ENCODE results near the gene CSNK1E. TPM values are rescaled to one million over a fixed set of nuclear protein-coding genes. Genes with fewer than 3 reads are reported as not detected.

CSNK1E gene
- total RNA-seq, 1 experiment from 2014 or later, result 120 TPM

DNA sequence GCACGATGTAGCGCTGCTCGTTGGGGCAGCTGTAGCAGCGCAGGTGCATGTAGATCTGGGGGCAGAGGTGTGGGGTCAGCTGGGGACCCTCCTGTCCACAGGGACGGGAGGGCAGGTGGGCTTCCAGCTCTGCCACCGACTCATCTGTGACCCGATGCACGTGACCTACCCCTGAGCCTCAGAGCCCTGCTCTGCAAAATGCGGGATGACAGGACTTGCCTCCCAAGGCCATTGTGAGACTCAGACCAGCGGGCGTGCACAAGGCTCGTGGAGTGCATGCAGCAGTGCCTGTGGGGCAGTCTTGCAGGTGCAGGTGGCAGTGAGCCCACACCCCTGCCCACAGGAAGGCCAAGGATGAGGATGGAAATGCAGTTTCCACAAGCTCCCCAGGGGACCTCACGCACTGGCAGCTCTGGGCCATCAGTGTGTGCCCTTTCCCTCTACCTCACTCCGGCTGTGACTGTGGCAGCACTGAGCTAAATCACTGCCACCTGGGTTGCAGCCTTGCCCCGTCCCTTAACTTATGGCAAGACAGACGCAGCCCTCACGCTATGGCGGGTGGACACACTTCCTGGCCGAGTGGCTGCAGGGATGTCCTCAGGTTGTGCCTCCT, 71.1 kb downstream of the CSNK1E start:
- DNase-seq (ENCODE audit: low read depth, low spot score), result no peak
- in situ Hi-C loops (cut with HindIII; ENCODE audit: low pct_unique_long_range_greater_than_20kb, low sequenced_read_pairs), result no loop called here

DNA sequence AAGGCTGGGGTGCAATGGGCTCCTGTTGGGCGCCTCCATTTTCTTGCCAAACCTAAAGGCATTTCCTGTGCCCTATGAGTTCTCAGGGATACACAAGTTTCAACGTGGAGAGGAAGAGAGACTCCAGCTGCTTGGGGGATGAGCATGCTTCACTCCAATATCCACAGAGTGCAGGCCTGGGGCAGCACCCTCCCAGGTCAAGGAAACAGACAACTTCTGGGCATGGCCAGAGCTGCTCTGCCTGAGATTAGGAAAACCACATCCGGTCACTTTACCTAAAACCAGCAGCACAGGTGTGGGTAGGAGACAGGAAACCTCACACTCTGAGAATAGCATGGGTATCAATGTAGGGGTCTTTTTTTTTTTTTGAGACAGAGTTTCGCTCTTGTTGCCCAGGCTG, 73.1 kb downstream of the CSNK1E start:
- in situ Hi-C loops (cut with HindIII; ENCODE audit: low pct_unique_long_range_greater_than_20kb, low sequenced_read_pairs), result no loop called here
- no peak for DNase-seq (ENCODE audit: low read depth, low spot score)

DNA sequence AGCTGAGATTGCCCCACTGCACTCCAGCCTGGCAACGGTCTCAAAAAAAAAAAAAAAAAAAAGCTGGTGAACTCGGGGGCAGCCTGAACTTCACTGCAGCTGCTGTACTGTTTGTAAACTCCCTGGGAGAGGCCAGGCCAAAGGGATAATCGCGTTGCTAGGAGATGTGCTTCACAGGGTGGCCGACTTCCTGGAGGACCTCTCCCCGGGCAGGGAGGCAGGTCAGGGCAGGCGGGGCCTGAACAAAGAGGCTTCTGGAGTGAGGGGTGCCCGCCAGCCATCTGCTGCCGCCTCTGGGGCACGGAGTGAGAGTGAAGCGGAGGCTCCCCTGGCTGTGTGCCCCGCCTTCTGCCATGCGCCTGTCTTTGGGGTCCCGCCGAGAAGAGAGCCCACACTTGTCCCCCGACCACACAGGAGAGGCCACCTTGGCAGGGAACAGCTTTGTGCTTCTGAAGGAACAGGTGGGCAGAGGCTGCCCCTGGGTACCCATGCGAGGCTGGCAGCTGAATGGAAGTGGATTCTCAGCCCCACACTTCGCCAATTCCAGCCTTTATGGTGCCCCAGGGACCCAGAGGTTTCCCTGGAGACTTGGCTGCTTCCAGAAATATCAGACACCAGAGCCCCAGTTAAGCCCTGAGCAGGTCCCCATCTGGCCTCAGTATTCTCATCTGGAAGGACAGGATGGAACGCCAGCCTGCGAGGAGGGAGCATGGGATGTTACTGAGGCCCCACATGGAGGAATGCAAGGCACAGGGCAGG, 74.0 kb downstream of the CSNK1E start:
- no peak for DNase-seq (ENCODE audit: low read depth, low spot score)
- in situ Hi-C loops (cut with HindIII; ENCODE audit: low pct_unique_long_range_greater_than_20kb, low sequenced_read_pairs), result no loop called here

DNA sequence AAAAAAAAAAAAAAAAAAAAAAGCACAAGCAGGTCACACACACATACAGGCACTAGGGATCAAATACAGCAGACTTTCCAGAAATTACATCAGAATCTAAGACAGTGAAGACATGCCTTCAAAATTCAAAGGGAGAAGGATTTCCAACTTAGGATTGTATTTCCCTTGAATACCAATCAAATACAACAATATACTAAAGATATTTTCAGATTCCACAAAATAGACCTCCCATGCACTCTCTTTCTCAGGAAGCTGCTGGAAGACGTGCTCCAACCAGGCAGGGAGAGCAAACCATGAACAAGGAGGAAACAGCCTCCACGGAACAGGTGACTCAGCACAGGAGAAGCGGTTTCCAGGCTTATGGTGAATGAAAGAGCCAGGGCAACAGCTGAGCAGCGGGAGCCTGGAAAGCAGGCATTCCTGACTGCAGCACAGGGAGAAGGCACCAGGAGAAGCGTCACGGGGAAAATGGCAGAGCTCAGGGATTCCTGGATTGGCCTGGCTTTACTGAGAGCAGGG, 76.4 kb downstream of the CSNK1E start:
- DNase-seq (ENCODE audit: low read depth, low spot score), result no peak
- in situ Hi-C loops (cut with HindIII; ENCODE audit: low pct_unique_long_range_greater_than_20kb, low sequenced_read_pairs), result no loop called here

Small RNA genes within 50 kb of the gene (small RNA-seq; reads per million reads assigned to genes)
- 0 reads per million in 2 experiments for gene RF00017

Other genes starting within 250 kb of the CSNK1E start
- not detected in 2 replicates for gene SLC16A8, start 233.2 kb downstream of the CSNK1E start, total RNA-seq (2014; rRNA removed; shearing (Covaris generic))
- gene BAIAP2L2, start 206.7 kb downstream of the CSNK1E start, total RNA-seq (2014; rRNA removed; shearing (Covaris generic)), result 42.1 and 49.1 TPM in 2 replicates
- gene PLA2G6, start 135.6 kb downstream of the CSNK1E start, total RNA-seq (2014; rRNA removed; shearing (Covaris generic)), result 20.8 and 21.5 TPM in 2 replicates
- 153 and 181 TPM in 2 replicates for gene MAFF, start 115.4 kb downstream of the CSNK1E start, total RNA-seq (2014; rRNA removed; shearing (Covaris generic))
- 12.7 and 14.7 TPM in 2 replicates for gene TMEM184B, start 44.4 kb downstream of the CSNK1E start, total RNA-seq (2014; rRNA removed; shearing (Covaris generic))
- 0.16 and 0.29 TPM in 2 replicates for gene KCNJ4, start 137.8 kb upstream of the CSNK1E start, total RNA-seq (2014; rRNA removed; shearing (Covaris generic))
- 61.9 and 64.9 TPM in 2 replicates for gene KDELR3, start 150.7 kb upstream of the CSNK1E start, total RNA-seq (2014; rRNA removed; shearing (Covaris generic))
- 308 and 397 TPM in 2 replicates for gene DDX17, start 188.9 kb upstream of the CSNK1E start, total RNA-seq (2014; rRNA removed; shearing (Covaris generic))

All from SK-MEL-5 (cell line).